HG02885 (cell line): ENCODE data around the gene RELN.

ENCODE experiments used
- ATAC-seq: cut with Tn5 transposase; IDR thresholded peaks from one replicate; pipeline ENCODE4 v1.9.1; 2021; ENCODE audit warnings: mild to moderate bottlenecking; ENCODE audit not compliant: unreplicated experiment, poor library complexity

RELN gene

DNA sequence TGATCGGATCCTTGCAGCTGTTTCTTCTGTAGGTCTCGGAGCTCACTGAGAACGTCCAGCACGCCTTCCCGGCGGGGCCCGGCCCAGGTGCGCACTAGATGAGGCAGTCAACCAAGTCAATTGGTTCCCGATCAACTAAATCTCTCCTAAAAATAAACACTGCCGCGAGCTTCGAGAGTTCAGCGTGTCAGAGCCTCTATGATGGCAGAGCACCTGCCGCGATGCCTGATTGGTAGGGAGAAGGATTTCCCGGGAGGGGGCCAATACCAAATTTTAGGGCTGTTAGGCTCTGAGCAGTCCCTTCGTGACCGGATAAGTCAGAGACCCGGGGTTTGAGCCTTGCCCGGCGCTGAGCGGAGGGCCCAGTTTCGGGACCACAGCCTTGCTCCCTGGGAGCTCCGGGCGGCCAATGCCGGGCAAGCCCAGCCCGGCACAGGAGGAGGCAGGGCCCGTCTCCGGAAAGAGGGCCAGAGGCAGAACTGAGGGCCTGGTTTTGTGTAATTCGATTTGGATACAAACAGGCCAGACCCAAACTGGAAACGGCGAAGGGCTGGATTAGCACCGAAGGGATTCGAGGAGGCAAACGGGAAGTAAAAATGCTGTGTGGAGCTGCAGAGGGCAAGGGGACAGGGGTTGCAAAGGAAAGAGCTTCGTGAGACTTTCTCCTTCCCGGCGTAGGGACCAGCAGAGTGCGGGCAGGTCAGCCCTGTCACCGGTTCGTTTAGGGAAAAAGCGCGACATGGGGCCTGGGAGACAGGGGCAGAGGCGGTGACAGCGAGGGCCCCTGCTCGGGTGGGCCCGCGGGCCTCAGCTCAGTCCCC lies 544.0 kb downstream of the RELN start:
- peak; percentile 29 for ATAC-seq

DNA sequence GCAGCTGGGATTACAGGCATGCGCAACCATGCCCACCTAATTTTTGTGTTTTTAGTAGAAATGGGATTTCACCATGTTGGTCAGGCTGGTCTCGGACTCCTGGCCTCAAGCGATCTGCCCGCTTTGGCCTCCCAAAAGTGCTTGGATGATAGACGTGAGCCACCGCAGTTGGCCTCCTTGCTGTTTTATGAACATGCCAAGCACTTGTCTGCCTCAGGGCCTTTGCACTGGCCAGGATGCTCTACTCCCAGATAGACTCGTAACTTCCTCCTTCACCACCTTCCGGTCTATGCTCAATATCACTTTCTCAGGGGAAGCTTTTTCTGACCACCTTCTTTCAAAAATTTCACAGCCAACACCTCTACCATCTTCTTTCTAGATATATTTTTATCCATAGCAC lies 549.8 kb downstream of the RELN start:
- no peak for ATAC-seq

DNA sequence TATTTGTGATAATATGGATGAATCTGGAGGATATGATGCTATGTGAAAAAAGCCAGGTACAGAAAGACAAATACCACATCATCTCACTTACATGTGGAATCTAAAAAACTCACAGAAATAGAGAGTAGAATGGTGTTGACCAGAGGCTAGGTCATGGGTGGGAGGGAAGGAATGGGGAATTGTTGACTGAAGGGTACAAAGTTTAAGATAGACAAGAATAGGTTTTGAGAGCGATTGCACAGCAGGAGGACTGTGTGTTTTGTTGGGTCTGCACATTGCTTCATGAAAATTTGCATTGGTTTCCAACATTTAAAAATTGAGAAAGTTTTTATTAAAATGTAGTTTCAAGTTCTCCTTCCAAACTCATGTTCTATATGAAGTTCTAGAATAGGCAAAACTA lies 551.8 kb downstream of the RELN start:
- ATAC-seq, result no peak

DNA sequence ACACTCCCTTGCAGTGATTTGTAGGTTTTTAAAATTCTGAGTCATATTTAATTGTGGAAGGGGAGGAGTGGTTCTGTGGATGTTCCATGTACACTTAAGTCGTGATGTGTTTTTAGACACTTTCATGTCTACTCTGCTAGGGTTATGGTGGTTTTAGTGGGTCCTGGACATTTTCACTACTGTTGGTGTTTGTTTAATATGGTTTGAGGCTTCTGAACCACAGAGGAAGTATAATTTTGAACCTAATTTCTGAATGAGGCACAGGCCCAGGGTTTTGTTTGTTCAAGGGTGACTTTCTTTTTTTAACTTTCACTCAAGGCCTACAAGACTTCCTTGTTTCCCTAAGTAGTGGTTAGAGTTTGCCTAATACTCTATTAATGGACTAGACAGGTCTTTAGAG lies 556.7 kb downstream of the RELN start:
- peak; percentile 83 for ATAC-seq

DNA sequence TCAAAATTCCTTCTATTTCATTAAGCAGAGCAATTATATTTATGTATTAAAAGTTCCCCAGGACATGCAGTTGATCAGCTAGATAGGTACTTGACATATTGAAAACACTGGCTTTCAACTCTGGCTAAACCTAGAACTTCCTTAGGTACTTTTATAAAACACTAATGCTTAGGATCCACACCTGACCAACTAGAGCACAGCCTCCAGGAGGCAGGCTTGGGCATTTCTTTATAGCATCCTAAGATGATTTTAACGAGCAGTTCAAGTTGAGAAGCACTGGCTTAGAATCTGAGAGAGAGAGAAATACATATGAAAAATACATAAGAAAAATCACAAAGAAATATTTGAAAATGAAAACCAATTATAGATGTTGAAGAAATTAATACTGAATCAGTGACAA lies 564.3 kb downstream of the RELN start:
- no peak for ATAC-seq

DNA sequence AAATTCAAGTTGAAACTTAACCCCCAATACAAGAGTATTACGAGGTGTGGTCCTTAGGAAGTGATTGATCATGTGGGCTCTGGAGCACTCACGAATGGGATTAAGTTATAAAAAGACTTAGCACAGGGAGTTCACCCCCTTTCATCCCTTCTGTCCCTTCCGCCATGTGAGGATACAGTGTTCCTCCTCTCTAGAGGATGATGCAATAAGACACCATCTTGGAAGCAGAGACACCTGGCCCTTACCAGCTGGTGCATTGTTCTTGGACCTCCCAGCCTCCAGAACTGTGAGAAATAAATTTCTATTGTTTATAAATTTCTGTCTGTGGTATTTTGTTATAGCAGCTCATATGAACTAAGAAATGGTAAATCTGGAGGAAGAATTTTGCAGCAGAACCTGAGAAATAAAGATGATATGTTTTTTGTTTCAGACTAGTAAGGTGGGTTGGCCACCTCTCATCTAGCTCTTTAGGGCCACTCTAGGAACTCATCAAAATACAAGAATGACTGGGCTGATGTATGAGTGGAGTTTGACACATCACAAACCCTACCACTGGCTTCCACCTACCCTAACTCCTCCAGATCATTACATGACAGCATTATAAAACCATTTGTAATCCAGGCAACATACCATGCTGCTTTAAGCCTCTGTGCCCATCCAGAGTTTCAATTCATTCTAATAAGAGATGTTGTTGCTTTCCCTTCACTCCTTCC lies 565.8 kb downstream of the RELN start:
- no peak for ATAC-seq
